OCI-LY3 (cell line): ENCODE results near the gene SMCO4.
A peak's percentile ranks its signal among the peaks of the same experiment; 100 is the strongest.

ENCODE experiments used
- H2AFZ ChIP-seq: fragments of 200-600, 300-600 bp; shearing (Covaris generic); 2 replicates; pipeline ENCODE4 v1.6.0; 2014; ENCODE audit warnings: antibody characterized with exemption, low read depth, low read length
- H3K27ac ChIP-seq: fragments of 200-600, 300-600 bp; sonication (generic); 2 replicates; pipeline ENCODE4 v1.5.1; 2014; ENCODE audit warnings: mild to moderate bottlenecking, low read length, moderate library complexity, mixed read lengths
- H3K27me3 ChIP-seq: fragments of 200-600, 300-600 bp; sonication (generic); 2 replicates; pipeline ENCODE4 v1.6.1; 2014; ENCODE audit warnings: low read depth, low read length, mixed read lengths
- H3K36me3 ChIP-seq: fragments of 200-600, 300-600 bp; sonication (generic); replicated peaks from 2 replicates; pipeline ENCODE3; 2014; ENCODE audit warnings: low read depth, low read length, mixed read lengths
- H3K4me1 ChIP-seq: fragments of 300-600, 200-600 bp; sonication (generic); 2 replicates; pipeline ENCODE4 v1.6.1; 2014; ENCODE audit warnings: low read length, mixed read lengths
- H3K4me2 ChIP-seq: fragments of 200-600, 300-600 bp; sonication (generic); 2 replicates; pipeline ENCODE4 v1.6.1; 2014; ENCODE audit warnings: low read length, mixed read lengths
- H3K4me3 ChIP-seq: fragments of 300-600, 200-600 bp; sonication (generic); 2 replicates; pipeline ENCODE4 v1.5.1; 2014; ENCODE audit warnings: antibody characterized with exemption, mild to moderate bottlenecking, low read length, moderate library complexity
- H3K79me2 ChIP-seq: fragments of 300-600, 200-600 bp; shearing (Covaris generic); 2 replicates; pipeline ENCODE4 v1.6.1; 2014; ENCODE audit warnings: mild to moderate bottlenecking, low read length, mixed read lengths
- H3K9ac ChIP-seq: fragments of 300-600, 200-600 bp; shearing (Covaris generic); 2 replicates; pipeline ENCODE4 v1.6.0; 2014; ENCODE audit warnings: mild to moderate bottlenecking, low read length, moderate library complexity
- H3K9me3 ChIP-seq: fragments of 200-600, 300-600 bp; shearing (Covaris generic); 2 replicates; pipeline ENCODE4 v1.6.1; 2014; ENCODE audit warnings: low read length, mixed read lengths; ENCODE audit not compliant: insufficient read depth
- H4K20me1 ChIP-seq: fragments of 200-600, 300-600 bp; sonication (generic); 2 replicates; pipeline ENCODE4 v1.6.1; 2016; ENCODE audit warnings: low read length, mixed read lengths; ENCODE audit not compliant: insufficient read depth
- CTCF ChIP-seq: fragments of 200-600, 300-600 bp; sonication (generic); IDR thresholded peaks from 2 replicates; pipeline ENCODE4 v1.5.1; 2014; ENCODE audit warnings: antibody characterized with exemption, low read length, low read depth
- EZH2phosphoT487 ChIP-seq: fragments of 200-600 bp; shearing (Covaris generic); IDR thresholded peaks from 2 replicates; pipeline ENCODE4 v1.6.1; 2018; ENCODE audit warnings: antibody characterized with exemption, mixed run types, low read depth

The SMCO4 gene

GRCh38 chr11:93524173-93524536 is 19.0 kb downstream of the SMCO4 start:
- peak overlapping the region; percentile 55 for H3K9ac ChIP-seq
- peak overlapping the region; percentile 75 for H3K27ac ChIP-seq

GRCh38 chr11:93520726-93521509 is 22.3 kb downstream of the SMCO4 start:
- H4K20me1 ChIP-seq = 0 out of 2 replicates have a peak, but pooled peaks cover 3% of the 10 kb centered on the region
- peaks cover 51% of the 10 kb centered on the region for H3K79me2 ChIP-seq
- H3K27me3 ChIP-seq = no peaks in the 10 kb centered on the region
- H2AFZ ChIP-seq = no peak overlapping the region
- H3K9ac ChIP-seq = no peak overlapping the region
- H3K4me2 ChIP-seq = peak overlapping the region; percentile 40
- peaks cover 69% of the 10 kb centered on the region for H3K4me1 ChIP-seq
- TF ChIP-seq CTCF = no peak
- no peak for TF ChIP-seq EZH2phosphoT487
- H3K36me3 ChIP-seq = peaks cover 7% of the 10 kb centered on the region
- H3K9me3 ChIP-seq = no peaks in the 10 kb centered on the region
- no peak overlapping the region for H3K27ac ChIP-seq
- no peak overlapping the region for H3K4me3 ChIP-seq

More at GRCh38 chr11:93524173-93524536, 19.0 kb downstream of the SMCO4 start:
- H3K9me3 ChIP-seq = no peaks in the 10 kb centered on the region
- H2AFZ ChIP-seq = no peak overlapping the region
- H4K20me1 ChIP-seq = 0 out of 2 replicates have a peak, but pooled peaks cover 3% of the 10 kb centered on the region
- peaks cover 74% of the 10 kb centered on the region for H3K4me1 ChIP-seq
- H3K79me2 ChIP-seq = peaks cover 63% of the 10 kb centered on the region
- H3K4me3 ChIP-seq = peak overlapping the region; percentile 65
- TF ChIP-seq CTCF = no peak
- peak overlapping the region; percentile 90 for H3K4me2 ChIP-seq
- peaks cover 7% of the 10 kb centered on the region for H3K36me3 ChIP-seq
- H3K27me3 ChIP-seq = no peaks in the 10 kb centered on the region

GRCh38 chr11:93519179-93519578 is 24.0 kb downstream of the SMCO4 start:
- H3K79me2 ChIP-seq = peaks cover 35% of the 10 kb centered on the region
- no peaks in the 10 kb centered on the region for H3K27me3 ChIP-seq
- H3K4me1 ChIP-seq = peaks cover 59% of the 10 kb centered on the region
- no peaks in the 10 kb centered on the region for H3K9me3 ChIP-seq
- H4K20me1 ChIP-seq = 0 out of 2 replicates have a peak, but pooled peaks cover 3% of the 10 kb centered on the region
- no peak overlapping the region for H3K27ac ChIP-seq
- H3K4me3 ChIP-seq = no peak overlapping the region
- TF ChIP-seq EZH2phosphoT487 (no peak), CTCF (no peak)
- no peak overlapping the region for H2AFZ ChIP-seq
- H3K9ac ChIP-seq = no peak overlapping the region
- H3K4me2 ChIP-seq = no peak overlapping the region
- peaks cover 7% of the 10 kb centered on the region for H3K36me3 ChIP-seq

- H4K20me1 ChIP-seq = 0 out of 2 replicates have a peak, but pooled peaks cover 6% of the 10 kb centered on the region
- H3K9ac ChIP-seq = no peak overlapping the region
- H3K36me3 ChIP-seq = peaks cover 7% of the 10 kb centered on the region
- no peaks in the 10 kb centered on the region for H3K9me3 ChIP-seq
- TF ChIP-seq EZH2phosphoT487 (no peak), CTCF (no peak)
- H3K4me1 ChIP-seq = peaks cover 58% of the 10 kb centered on the region
- no peak overlapping the region for H3K4me3 ChIP-seq
- no peak overlapping the region for H2AFZ ChIP-seq
- no peak overlapping the region for H3K4me2 ChIP-seq
- no peak overlapping the region for H3K27ac ChIP-seq
- peaks cover 44% of the 10 kb centered on the region for H3K79me2 ChIP-seq
- H3K27me3 ChIP-seq = no peaks in the 10 kb centered on the region
These were observed 25.1 kb downstream of the SMCO4 start for GRCh38 chr11:93518081-93518480.
